Measurements from ENCODE around the gene SH2B3. TPM values are rescaled to one million over a fixed set of nuclear protein-coding genes. Genes with fewer than 3 reads are reported as not detected.

The SH2B3 gene
- total and polyA plus RNA-seq, 4 experiments from 2014 or later = 4.2 to 28.2 (median 19.8) TPM

DNA sequence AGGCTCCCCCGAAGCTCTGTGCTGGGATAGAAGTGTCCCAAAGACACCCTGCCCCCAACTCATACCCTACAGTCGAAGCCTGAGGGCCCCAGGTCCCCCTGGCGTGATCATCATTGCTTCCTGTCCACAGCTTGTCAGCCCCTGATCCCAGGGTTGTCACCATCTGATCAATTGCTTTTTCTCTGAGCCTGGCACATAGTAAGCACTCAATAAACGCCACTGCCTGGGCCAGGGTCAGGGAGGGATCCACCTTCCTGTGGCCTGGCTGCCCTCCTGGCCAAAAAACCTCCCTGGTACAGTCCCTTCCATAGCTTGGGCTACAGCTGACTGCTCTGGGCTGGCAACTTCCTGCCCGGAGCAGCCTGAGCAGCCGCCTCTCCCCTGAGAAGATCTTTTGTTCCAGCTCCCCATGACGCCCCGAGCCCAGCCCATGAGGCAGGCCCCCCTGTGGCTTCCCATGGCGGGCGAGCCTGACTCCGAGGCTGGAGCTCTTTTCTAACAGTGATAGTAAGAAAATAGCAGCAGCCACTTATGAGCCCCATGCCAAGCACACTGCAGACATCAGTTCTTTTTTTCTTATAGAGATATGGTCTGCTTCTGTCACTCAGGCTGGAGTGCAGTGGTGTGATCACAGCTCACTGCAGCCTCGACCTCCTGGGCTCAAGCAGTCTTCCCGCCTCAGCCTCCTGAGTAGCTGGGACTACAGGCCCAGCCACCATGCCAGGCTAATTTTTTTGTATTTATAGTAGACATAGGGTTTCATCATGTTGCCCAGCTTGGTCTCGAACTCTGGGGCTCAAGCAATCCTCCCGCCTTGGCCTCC is 6.5 kb downstream of the SH2B3 start:
- H3K4me1 Mint-ChIP-seq = peaks cover 49 to 95% (median 78%) of the 10 kb centered on the region in 4 donors
- no peaks in the 10 kb centered on the region for H3K27me3 ChIP-seq (ENCODE audit: insufficient read depth, low read length)

DNA sequence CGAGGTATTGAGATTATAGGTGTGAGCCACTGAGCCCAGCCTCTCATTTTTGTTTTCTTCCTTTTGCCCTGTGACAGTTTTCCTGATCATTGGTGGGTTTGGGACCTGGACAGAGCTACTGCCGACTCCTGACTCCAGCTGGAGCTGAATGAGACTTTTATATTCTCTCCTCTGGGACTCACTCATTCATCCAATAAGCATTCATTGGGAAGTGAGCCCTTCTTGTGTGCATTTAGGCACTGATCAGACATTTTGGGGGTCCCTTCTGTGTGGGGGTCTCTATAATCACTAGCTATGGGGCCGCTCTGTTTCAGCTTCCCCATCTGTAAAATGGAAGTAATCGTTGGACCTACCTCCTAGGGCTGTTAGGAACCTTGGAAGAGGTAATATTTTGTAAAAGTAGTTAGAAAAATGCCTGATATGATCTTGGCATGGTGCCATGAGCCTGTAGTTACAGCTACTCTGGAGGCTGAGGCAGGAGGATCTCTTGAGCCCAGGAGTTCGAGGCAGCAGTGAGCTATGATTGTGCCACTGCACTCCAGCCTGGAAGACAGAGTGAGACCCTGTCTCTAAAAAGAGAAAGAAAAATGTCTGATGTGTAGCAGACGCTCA is 7.2 kb downstream of the SH2B3 start:
- H3K4me1 Mint-ChIP-seq = peaks cover 46 to 88% (median 72%) of the 10 kb centered on the region in 4 donors
- peaks cover 74% of the 10 kb centered on the region for H3K4me1 ChIP-seq (ENCODE audit: insufficient read depth, low read length)
- POLR2A ChIA-PET (ENCODE audit: partially characterized antibody) = interaction anchor here (15.0 to 22.3 kb wide), 2 partner anchors 12 to 33 kb away, joined by 258 to 683 read pairs; no protein-coding TSS in a partner anchor
- H3K4me3 Mint-ChIP-seq = peak overlapping the region in 5 of 8 donors; percentile 19 to 87 (median 60)
- DNase-seq = no peak
- H3K36me3 Mint-ChIP-seq = peaks cover 4 to 38% of the 10 kb centered on the region in 2 donors
- H3K27me3 ChIP-seq (ENCODE audit: insufficient read depth, low read length) = no peaks in the 10 kb centered on the region
- no peaks in the 10 kb centered on the region for H3K27me3 Mint-ChIP-seq
- intact Hi-C loops (cut with micrococcal nuclease) = no loop called here
- H3K27ac Mint-ChIP-seq = peak overlapping the region; percentile 90 to 98 (median 93)
- H3K9me3 Mint-ChIP-seq = peaks cover 0 to 4% (median 0%) of the 10 kb centered on the region in 8 donors
- CTCF ChIA-PET (ENCODE audit: partially characterized antibody) = interaction anchor here (2.6 to 23.0 kb wide), 6 partner anchors 9 to 39 kb away, joined by 11 to 1282 read pairs (median 20); no protein-coding TSS in a partner anchor
- no peaks in the 10 kb centered on the region for H3K9me3 ChIP-seq (ENCODE audit: control insufficient read depth in 1 of 2, low read length in 2 of 2)
- peaks cover 6% of the 10 kb centered on the region for H3K36me3 ChIP-seq (ENCODE audit: insufficient read depth, low read length)
- no peak overlapping the region for H3K4me3 ChIP-seq (ENCODE audit: low read length in 2 of 2)
- H3K27ac ChIP-seq (ENCODE audit: low read depth, low read length) = peak overlapping the region; percentile 97

More for the DNA sequence above, 6.5 kb downstream of the SH2B3 start:
- no peaks in the 10 kb centered on the region for H3K27me3 Mint-ChIP-seq
- intact Hi-C loops (cut with micrococcal nuclease) = no loop called here
- H3K9me3 ChIP-seq (ENCODE audit: control insufficient read depth in 1 of 2, low read length in 2 of 2) = no peaks in the 10 kb centered on the region
- H3K27ac ChIP-seq (ENCODE audit: low read depth, low read length) = peak overlapping the region; percentile 97
- H3K27ac Mint-ChIP-seq = peak overlapping the region; percentile 90 to 98 (median 93)
- no peaks in the 10 kb centered on the region for H3K36me3 ChIP-seq (ENCODE audit: insufficient read depth, low read length)
- H3K4me3 Mint-ChIP-seq = peak overlapping the region; percentile 18 to 87 (median 79)
- H3K36me3 Mint-ChIP-seq = peaks cover 4 to 35% of the 10 kb centered on the region in 2 donors
- ChIA-PET POLR2A (ENCODE audit: partially characterized antibody) (interaction anchor here (15.0 to 22.3 kb wide), 2 partner anchors 13 to 34 kb away, joined by 258 to 683 read pairs; no protein-coding TSS in a partner anchor), CTCF (ENCODE audit: partially characterized antibody) (interaction anchor here (2.6 to 23.0 kb wide), 6 partner anchors 9 to 39 kb away, joined by 11 to 1282 read pairs (median 20); no protein-coding TSS in a partner anchor)
- no peak for DNase-seq
- peaks cover 81% of the 10 kb centered on the region for H3K4me1 ChIP-seq (ENCODE audit: insufficient read depth, low read length)
- peaks cover 0 to 4% (median 0%) of the 10 kb centered on the region in 8 donors for H3K9me3 Mint-ChIP-seq
- no peak overlapping the region for H3K4me3 ChIP-seq (ENCODE audit: low read length in 2 of 2)

DNA sequence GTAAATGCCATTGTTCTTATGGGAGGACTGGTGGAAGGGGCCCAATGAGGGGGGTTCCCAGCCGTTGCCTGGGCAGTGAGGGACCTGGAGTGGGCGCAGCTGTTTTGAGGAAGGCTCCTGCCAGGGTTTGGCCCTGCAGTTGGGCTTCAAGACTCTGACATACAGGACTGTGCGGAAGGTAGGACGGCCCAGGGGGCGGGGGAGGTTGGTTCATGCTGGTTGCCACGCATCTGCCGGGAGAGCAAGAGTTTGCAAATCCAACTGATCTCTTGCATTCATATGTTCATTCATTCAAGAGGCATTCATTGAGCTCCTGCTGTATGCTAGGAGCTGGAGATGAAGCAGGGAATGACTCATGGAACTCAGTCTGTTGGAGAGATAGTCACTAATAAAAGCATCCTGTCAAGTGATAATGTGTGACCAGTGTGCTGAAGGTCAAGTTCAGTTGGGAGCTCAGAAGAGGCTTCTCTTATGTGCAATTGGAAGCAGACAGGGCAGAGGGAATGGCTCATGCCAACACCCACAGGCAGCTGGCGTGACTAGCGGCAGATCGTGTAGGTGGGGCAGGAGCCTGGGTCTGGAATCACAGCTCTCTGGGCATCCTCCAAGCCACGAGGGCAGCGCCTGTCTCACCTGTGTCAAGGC is 7.8 kb downstream of the SH2B3 start:
- no peak for DNase-seq
- H3K27ac Mint-ChIP-seq = peak overlapping the region; percentile 93 to 98 (median 93)
- H3K36me3 Mint-ChIP-seq = peaks cover 4 to 38% of the 10 kb centered on the region in 2 donors
- Histone ChIP-seq H3K4me3 (ENCODE audit: low read length in 2 of 2) (no peak overlapping the region), H3K4me1 (ENCODE audit: insufficient read depth, low read length) (peaks cover 67% of the 10 kb centered on the region), H3K27ac (ENCODE audit: low read depth, low read length) (peak overlapping the region; percentile 97), H3K36me3 (ENCODE audit: insufficient read depth, low read length) (peaks cover 6% of the 10 kb centered on the region), H3K27me3 (ENCODE audit: insufficient read depth, low read length) (no peaks in the 10 kb centered on the region), H3K9me3 (ENCODE audit: control insufficient read depth in 1 of 2, low read length in 2 of 2) (no peaks in the 10 kb centered on the region)
- peaks cover 42 to 81% (median 68%) of the 10 kb centered on the region in 4 donors for H3K4me1 Mint-ChIP-seq
- peaks cover 0 to 4% (median 0%) of the 10 kb centered on the region in 8 donors for H3K9me3 Mint-ChIP-seq
- ChIA-PET POLR2A (ENCODE audit: partially characterized antibody) (interaction anchor here (15.0 to 22.3 kb wide), 2 partner anchors 12 to 33 kb away, joined by 258 to 683 read pairs; no protein-coding TSS in a partner anchor), CTCF (ENCODE audit: partially characterized antibody) (interaction anchor here (1.1 to 23.0 kb wide), 7 partner anchors 10 to 38 kb away, joined by 5 to 1282 read pairs (median 19); no protein-coding TSS in a partner anchor)
- intact Hi-C loops (cut with micrococcal nuclease) = no loop called here
- peak overlapping the region in 6 of 8 donors; percentile 19 to 87 (median 56) for H3K4me3 Mint-ChIP-seq
- no peaks in the 10 kb centered on the region for H3K27me3 Mint-ChIP-seq

DNA sequence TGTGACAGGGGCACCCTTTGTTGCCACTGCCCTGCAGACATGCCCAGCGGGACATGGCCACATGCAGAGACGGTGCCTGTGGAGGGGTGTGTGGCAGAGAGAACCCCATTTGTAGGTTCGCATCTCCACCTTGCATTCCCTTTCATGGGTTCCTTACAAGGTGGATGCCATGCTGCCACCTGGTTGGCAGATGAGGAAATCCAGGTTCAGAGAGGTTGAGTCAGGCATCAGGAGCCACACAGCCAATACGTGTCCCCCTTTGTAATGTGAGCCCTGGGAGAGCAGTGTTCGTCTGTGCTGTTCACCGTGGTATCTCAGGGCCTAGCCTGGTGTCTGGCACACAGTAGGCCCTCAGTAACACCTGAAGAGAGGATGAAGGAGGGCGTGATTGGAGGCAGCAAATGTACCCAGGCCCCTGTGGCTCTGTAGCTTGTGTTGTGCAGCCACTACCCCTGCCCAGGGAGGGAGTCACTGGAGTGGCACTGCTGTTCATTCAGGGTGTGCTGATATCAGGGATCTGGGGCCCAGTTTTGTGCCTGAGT is 9.1 kb downstream of the SH2B3 start:
- peak overlapping the region; percentile 73 to 93 (median 86) for H3K27ac Mint-ChIP-seq
- no peaks in the 10 kb centered on the region for H3K27me3 Mint-ChIP-seq
- peaks cover 0 to 4% (median 0%) of the 10 kb centered on the region in 8 donors for H3K9me3 Mint-ChIP-seq
- intact Hi-C loops (cut with micrococcal nuclease) = no loop called here
- peak overlapping the region in 4 of 8 donors; percentile 17 to 43 (median 32) for H3K4me3 Mint-ChIP-seq
- H3K9me3 ChIP-seq (ENCODE audit: control insufficient read depth in 1 of 2, low read length in 2 of 2) = no peaks in the 10 kb centered on the region
- peaks cover 55% of the 10 kb centered on the region for H3K4me1 ChIP-seq (ENCODE audit: insufficient read depth, low read length)
- no peak overlapping the region for H3K27ac ChIP-seq (ENCODE audit: low read depth, low read length)
- no peak overlapping the region for H3K4me3 ChIP-seq (ENCODE audit: low read length in 2 of 2)
- peaks cover 36 to 70% (median 57%) of the 10 kb centered on the region in 4 donors for H3K4me1 Mint-ChIP-seq
- H3K27me3 ChIP-seq (ENCODE audit: insufficient read depth, low read length) = no peaks in the 10 kb centered on the region
- no peak for DNase-seq
- CTCF ChIA-PET (ENCODE audit: partially characterized antibody) = interaction anchor here (5.3 to 23.0 kb wide), 2 partner anchors 11 to 37 kb away, joined by 42 to 1282 read pairs; no protein-coding TSS in a partner anchor
- POLR2A ChIA-PET (ENCODE audit: partially characterized antibody) = interaction anchor here (15.0 to 22.3 kb wide), 2 partner anchors 10 to 31 kb away, joined by 258 to 683 read pairs; no protein-coding TSS in a partner anchor
- H3K36me3 ChIP-seq (ENCODE audit: insufficient read depth, low read length) = peaks cover 6% of the 10 kb centered on the region
- H3K36me3 Mint-ChIP-seq = peaks cover 4 to 43% of the 10 kb centered on the region in 2 donors

DNA sequence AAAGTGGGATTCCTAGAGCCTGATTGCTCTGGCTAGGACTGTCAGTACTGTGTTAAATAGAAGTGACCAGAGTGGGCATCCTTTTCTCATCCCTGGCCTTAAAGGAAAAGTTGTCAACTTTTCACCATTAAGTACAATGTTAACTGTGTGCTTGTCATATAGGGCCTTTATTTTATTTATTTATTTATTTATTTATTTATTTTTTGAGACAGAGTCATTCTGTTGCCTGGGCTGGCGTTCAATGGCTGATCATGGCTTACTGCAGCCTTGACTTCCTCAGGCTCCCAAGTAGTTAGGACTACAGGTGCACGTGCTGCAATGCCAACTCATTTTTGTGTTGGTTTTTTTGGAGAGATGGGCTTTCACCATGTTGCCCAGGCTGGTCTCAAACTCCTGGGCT is 11.6 kb downstream of the SH2B3 start:
- Histone ChIP-seq H3K36me3 (ENCODE audit: insufficient read depth, low read length) (peaks cover 21% of the 10 kb centered on the region), H3K4me3 (ENCODE audit: low read length in 2 of 2) (no peak overlapping the region), H3K9me3 (ENCODE audit: control insufficient read depth in 1 of 2, low read length in 2 of 2) (no peaks in the 10 kb centered on the region), H3K27ac (ENCODE audit: low read depth, low read length) (no peak overlapping the region), H3K27me3 (ENCODE audit: insufficient read depth, low read length) (no peaks in the 10 kb centered on the region), H3K4me1 (ENCODE audit: insufficient read depth, low read length) (peaks cover 30% of the 10 kb centered on the region)
- Mint-ChIP-seq H3K36me3 (peaks cover 10 to 57% of the 10 kb centered on the region in 2 donors), H3K9me3 (peaks cover 0 to 4% (median 0%) of the 10 kb centered on the region in 8 donors), H3K4me3 (no peak overlapping the region), H3K27ac (peak overlapping the region in 6 of 7 donors; percentile 9 to 79 (median 56)), H3K4me1 (peaks cover 36 to 60% (median 47%) of the 10 kb centered on the region in 4 donors), H3K27me3 (no peaks in the 10 kb centered on the region)
- CTCF ChIA-PET (ENCODE audit: partially characterized antibody) = no interaction called here
- no peak for DNase-seq
- intact Hi-C loops (cut with micrococcal nuclease) = no loop called here
- POLR2A ChIA-PET (ENCODE audit: partially characterized antibody) = interaction anchor here (15.0 to 22.3 kb wide), 2 partner anchors 8 to 29 kb away, joined by 258 to 683 read pairs; no protein-coding TSS in a partner anchor

DNA sequence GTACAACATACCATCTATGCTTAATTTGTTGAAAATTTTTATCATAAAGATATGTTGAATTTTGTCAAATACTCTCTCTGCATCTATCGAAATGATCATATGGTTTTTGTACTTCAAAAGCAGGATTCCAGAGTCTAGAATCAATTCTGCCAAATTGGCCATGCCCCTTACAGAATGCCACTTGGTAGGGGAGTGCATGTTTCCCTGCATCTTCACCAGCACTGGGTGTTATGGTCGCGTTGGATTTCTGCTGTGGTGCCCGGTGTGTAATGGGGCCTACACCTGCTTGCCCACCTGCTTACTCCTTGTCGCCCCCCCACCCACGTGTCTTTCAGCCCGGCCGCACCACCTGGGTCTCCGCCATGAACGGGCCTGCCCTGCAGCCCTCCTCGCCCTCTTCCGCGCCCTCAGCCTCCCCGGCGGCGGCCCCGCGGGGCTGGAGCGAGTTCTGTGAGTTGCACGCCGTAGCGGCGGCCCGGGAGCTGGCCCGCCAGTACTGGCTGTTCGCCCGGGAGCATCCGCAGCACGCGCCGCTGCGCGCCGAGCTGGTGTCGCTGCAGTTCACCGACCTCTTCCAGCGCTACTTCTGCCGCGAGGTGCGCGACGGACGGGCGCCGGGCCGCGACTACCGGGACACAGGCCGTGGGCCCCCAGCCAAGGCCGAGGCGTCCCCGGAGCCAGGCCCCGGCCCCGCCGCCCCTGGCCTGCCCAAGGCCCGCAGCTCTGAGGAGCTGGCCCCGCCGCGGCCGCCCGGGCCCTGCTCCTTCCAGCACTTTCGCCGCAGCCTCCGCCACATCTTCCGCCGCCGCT is 12.3 kb downstream of the SH2B3 start:
- no peaks in the 10 kb centered on the region for H3K9me3 ChIP-seq (ENCODE audit: control insufficient read depth in 1 of 2, low read length in 2 of 2)
- H3K4me1 Mint-ChIP-seq = peaks cover 30 to 57% (median 44%) of the 10 kb centered on the region in 4 donors
- intact Hi-C loops (cut with micrococcal nuclease) = no loop called here
- H3K27ac ChIP-seq (ENCODE audit: low read depth, low read length) = no peak overlapping the region
- POLR2A ChIA-PET (ENCODE audit: partially characterized antibody) = interaction anchor here (14.7 kb wide), 1 partner anchor 8 kb away, joined by 258 read pairs; the partner anchor contains the start of gene SH2B3
- H3K9me3 Mint-ChIP-seq = peaks cover 0 to 4% (median 0%) of the 10 kb centered on the region in 8 donors
- H3K4me1 ChIP-seq (ENCODE audit: insufficient read depth, low read length) = peaks cover 23% of the 10 kb centered on the region
- no peak overlapping the region for H3K4me3 ChIP-seq (ENCODE audit: low read length in 2 of 2)
- H3K27me3 ChIP-seq (ENCODE audit: insufficient read depth, low read length) = no peaks in the 10 kb centered on the region
- H3K4me3 Mint-ChIP-seq = no peak overlapping the region
- H3K27me3 Mint-ChIP-seq = no peaks in the 10 kb centered on the region
- CTCF ChIA-PET (ENCODE audit: partially characterized antibody) = interaction anchor here (0.9 to 1.9 kb wide), 3 partner anchors 13 to 33 kb away, joined by 4 to 8 read pairs (median 5); no protein-coding TSS in a partner anchor
- no peak for DNase-seq
- peak overlapping the region in 1 of 7 donors; percentile 29 for H3K27ac Mint-ChIP-seq
- H3K36me3 ChIP-seq (ENCODE audit: insufficient read depth, low read length) = peaks cover 21% of the 10 kb centered on the region
- H3K36me3 Mint-ChIP-seq = peaks cover 10 to 58% of the 10 kb centered on the region in 2 donors

Measured in CD4-positive, alpha-beta memory T cell (primary cell).